HG03060 (cell line): ENCODE data around the gene LDHD.
"Not testable (repeated sequence)": the region's sequence is repeated elsewhere in the genome, so short reads cannot be mapped to it uniquely, and the experiment has no call there.

Experiments used
- ATAC-seq: cut with Tn5 transposase; IDR thresholded peaks from one replicate; pipeline ENCODE4 v1.9.1; 2021; ENCODE audit warnings: low read depth, moderate number of reproducible peaks; ENCODE audit not compliant: unreplicated experiment

Gene LDHD

GRCh38 chr16:75116081-75116910, at the start of gene LDHD:
Gene LDHD (minus strand): TSS chr16:75116780. CDS start chr16:75116720, 60 bp downstream.
- ATAC-seq: no peak

GRCh38 chr16:75160386-75160785, 43.8 kb upstream of the LDHD start:
- ATAC-seq: no peak

GRCh38 chr16:75152635-75153034, 36.1 kb upstream of the LDHD start:
- ATAC-seq: no peak

- no peak for ATAC-seq
Measured at GRCh38 chr16:75151798-75152197, 35.2 kb upstream of the LDHD start.

GRCh38 chr16:75148311-75149195, 32.0 kb upstream of the LDHD start, which contains the start of gene ZFP1:
Gene ZFP1 (plus strand): TSS chr16:75148524. CDS start chr16:75152952, 4,428 bp downstream.
- ATAC-seq: peak; percentile 59

- no peak for ATAC-seq
Measured at GRCh38 chr16:75147968-75148310, 31.4 kb upstream of the LDHD start.

- ATAC-seq: no peak
Measured at GRCh38 chr16:75143941-75144340, 27.4 kb upstream of the LDHD start.

GRCh38 chr16:75139498-75139897, 22.9 kb upstream of the LDHD start:
- no peak for ATAC-seq

- ATAC-seq: no peak
Measured at GRCh38 chr16:75138636-75139035, 22.1 kb upstream of the LDHD start.

GRCh38 chr16:75138233-75138632, 21.7 kb upstream of the LDHD start:
- no peak for ATAC-seq

GRCh38 chr16:75131081-75131480, 14.5 kb upstream of the LDHD start:
- ATAC-seq: no peak

GRCh38 chr16:75130150-75130771, 13.7 kb upstream of the LDHD start:
- ATAC-seq: no peak

- not testable (repeated sequence) for ATAC-seq
Measured at GRCh38 chr16:75129421-75130149, 13.0 kb upstream of the LDHD start.

- ATAC-seq: no peak
Measured at GRCh38 chr16:75127713-75128415, 11.3 kb upstream of the LDHD start.

GRCh38 chr16:75122609-75123008, 6.0 kb upstream of the LDHD start:
- ATAC-seq: no peak

- no peak for ATAC-seq
Measured at GRCh38 chr16:75121949-75122568, 5.5 kb upstream of the LDHD start.

GRCh38 chr16:75120253-75120652, 3.7 kb upstream of the LDHD start:
- ATAC-seq: no peak

- ATAC-seq: no peak
Measured at GRCh38 chr16:75118943-75119539, 2.5 kb upstream of the LDHD start.

- ATAC-seq: no peak
Measured at GRCh38 chr16:75116911-75117245, 298 bp upstream of the LDHD start.
